H9 (cell line): ENCODE measurements around the gene STX8. TPM values are rescaled to one million over a fixed set of nuclear protein-coding genes. Genes with fewer than 3 reads are reported as not detected.

ENCODE experiments used
- DNase-seq: peaks from one replicate; pipeline ENCODE4 v3.0.0-alpha.2; 2017
- H2AFZ ChIP-seq: one replicate; pipeline ENCODE4 v1.6.1; 2013; ENCODE audit warnings: mild to moderate bottlenecking, low read length, control low read depth, moderate library complexity
- H2AK5ac ChIP-seq: 2 replicates; pipeline ENCODE4 v1.6.1; 2013; ENCODE audit warnings: low read length, control low read depth, mixed read lengths; ENCODE audit not compliant: insufficient read length
- H2BK120ac ChIP-seq: one replicate; pipeline ENCODE4 v1.6.1; 2013; ENCODE audit warnings: low read depth, mild to moderate bottlenecking, low read length, control low read depth, inconsistent platforms; ENCODE audit not compliant: poor library complexity, severe bottlenecking
- H2BK12ac ChIP-seq: 2 replicates; pipeline ENCODE4 v1.6.1; 2013; ENCODE audit warnings: low read length, control low read depth, mixed read lengths, low read depth; ENCODE audit not compliant: insufficient read length
- H2BK15ac ChIP-seq: 2 replicates; pipeline ENCODE4 v1.6.1; 2013; ENCODE audit warnings: low read depth, low read length, control low read depth
- H2BK20ac ChIP-seq: one replicate; pipeline ENCODE4 v1.6.1; 2013; ENCODE audit warnings: low read depth, mild to moderate bottlenecking, low read length, control low read depth, inconsistent platforms; ENCODE audit not compliant: poor library complexity, severe bottlenecking
- H2BK5ac ChIP-seq: 2 replicates; pipeline ENCODE4 v1.6.1; 2013; ENCODE audit warnings: low read length, control low read depth, mixed read lengths; ENCODE audit not compliant: insufficient read length
- H3K14ac ChIP-seq: 2 replicates; pipeline ENCODE4 v1.6.1; 2013; ENCODE audit warnings: low read length, control low read depth; ENCODE audit not compliant: insufficient read depth
- H3K18ac ChIP-seq: 2 replicates; pipeline ENCODE4 v1.6.1; 2013; ENCODE audit warnings: low read depth, mild to moderate bottlenecking, mixed read lengths, low read length, control low read depth; ENCODE audit not compliant: insufficient read length
- H3K23ac ChIP-seq: 2 replicates; pipeline ENCODE4 v1.6.1; 2013; ENCODE audit warnings: low read length, control low read depth, mixed read lengths, low read depth; ENCODE audit not compliant: insufficient read length
- H3K23me2 ChIP-seq: 2 replicates; pipeline ENCODE4 v1.6.1; 2013; ENCODE audit warnings: low read depth, mild to moderate bottlenecking, mixed read lengths, low read length, control low read depth; ENCODE audit not compliant: insufficient read length, poor library complexity, severe bottlenecking
- H3K27ac ChIP-seq: 2 replicates; pipeline ENCODE4 v1.5.1; 2013; ENCODE audit warnings: low read length, control low read depth, mixed read lengths, low read depth; ENCODE audit not compliant: insufficient read length
- H3K27me3 ChIP-seq: 2 replicates; pipeline ENCODE4 v1.6.1; 2013; ENCODE audit warnings: low read length, control low read depth, inconsistent platforms; ENCODE audit not compliant: insufficient read depth
- H3K4ac ChIP-seq: 2 replicates; pipeline ENCODE4 v1.6.1; 2013; ENCODE audit warnings: low read depth, mild to moderate bottlenecking, control low read depth, inconsistent platforms, low read length, moderate library complexity
- H3K4me1 ChIP-seq: 2 replicates; pipeline ENCODE4 v1.6.1; 2013; ENCODE audit warnings: low read length, control low read depth, inconsistent platforms; ENCODE audit not compliant: insufficient read depth
- H3K4me2 ChIP-seq: 2 replicates; pipeline ENCODE4 v1.6.1; 2013; ENCODE audit warnings: low read length, control low read depth, mixed read lengths; ENCODE audit not compliant: insufficient read length, insufficient read depth
- H3K56ac ChIP-seq: 2 replicates; pipeline ENCODE4 v1.6.1; 2013; ENCODE audit warnings: low read depth, mild to moderate bottlenecking, mixed read lengths, low read length, control low read depth; ENCODE audit not compliant: insufficient read length
- H3K79me1 ChIP-seq: 2 replicates; pipeline ENCODE4 v1.6.1; 2013; ENCODE audit warnings: low read depth, mild to moderate bottlenecking, moderate library complexity, low read length, control low read depth, inconsistent platforms; ENCODE audit not compliant: insufficient read depth, poor library complexity, severe bottlenecking
- H3K79me2 ChIP-seq: 2 replicates; pipeline ENCODE4 v1.6.1; 2013; ENCODE audit warnings: low read length, control low read depth, inconsistent platforms; ENCODE audit not compliant: insufficient read depth
- H3K9ac ChIP-seq: 2 replicates; pipeline ENCODE4 v1.6.1; 2013; ENCODE audit warnings: low read length, control low read depth, mixed read lengths; ENCODE audit not compliant: insufficient read length; ENCODE audit errors: extremely low read depth
- H3K9me3 ChIP-seq: one replicate; pipeline ENCODE4 v1.6.1; 2013; ENCODE audit warnings: low read depth, low read length, inconsistent platforms; ENCODE audit not compliant: control insufficient read depth
- H3T11ph ChIP-seq: one replicate; pipeline ENCODE4 v1.6.1; 2013; ENCODE audit warnings: mild to moderate bottlenecking, low read length, control low read depth, inconsistent platforms
- H4K20me1 ChIP-seq: one replicate; pipeline ENCODE4 v1.6.1; 2013; ENCODE audit not compliant: control insufficient read depth, insufficient read length, insufficient read depth
- H4K5ac ChIP-seq: 2 replicates; pipeline ENCODE4 v1.6.1; 2013; ENCODE audit warnings: low read depth, mild to moderate bottlenecking, mixed read lengths, low read length, control low read depth; ENCODE audit not compliant: insufficient read length
- H4K8ac ChIP-seq: replicated peaks from 2 replicates; pipeline ENCODE4 v1.6.1; 2013; ENCODE audit warnings: low read length, control low read depth, mixed read lengths, low read depth; ENCODE audit not compliant: insufficient read length
- H4K91ac ChIP-seq: 2 replicates; pipeline ENCODE4 v1.6.1; 2013; ENCODE audit warnings: low read depth, mild to moderate bottlenecking, moderate library complexity, mixed read lengths, low read length, control low read depth; ENCODE audit not compliant: insufficient read length
- H3K27ac Mint-ChIP-seq, 3 experiments: 2 replicates in 2 of 3; 3 replicates in 1 of 3; pipeline ENCODE4 v1.8.0; 2020 to 2021; ENCODE audit warnings: mixed read lengths in 3 of 3, mild to moderate bottlenecking in 1 of 3, moderate library complexity in 1 of 3
- H3K27me3 Mint-ChIP-seq: 2 replicates; pipeline ENCODE4 v1.8.0; 2021; ENCODE audit warnings: low read depth, mild to moderate bottlenecking, moderate library complexity, mixed read lengths
- H3K36me3 Mint-ChIP-seq, 3 experiments: 2 replicates in 2 of 3; 3 replicates in 1 of 3; pipeline ENCODE4 v1.8.0; 2020 to 2021; ENCODE audit warnings: low read depth in 3 of 3, mixed read lengths in 3 of 3; ENCODE audit not compliant: insufficient read depth in 1 of 3
- H3K4me1 Mint-ChIP-seq, 2 experiments: 2 replicates each; pipeline ENCODE4 v1.8.0; 2020; ENCODE audit warnings: mixed read lengths in 2 of 2
- H3K4me3 Mint-ChIP-seq, 2 experiments: 2 replicates in 1 of 2; 3 replicates in 1 of 2; pipeline ENCODE4 v1.8.0; 2020 to 2021; ENCODE audit warnings: mild to moderate bottlenecking in 2 of 2, mixed read lengths in 2 of 2, moderate library complexity in 1 of 2
- H3K9me3 Mint-ChIP-seq, 2 experiments: 2 replicates in 1 of 2; 3 replicates in 1 of 2; pipeline ENCODE4 v1.8.0; 2020; ENCODE audit warnings: mild to moderate bottlenecking in 2 of 2, mixed read lengths in 2 of 2, moderate library complexity in 1 of 2
- WGBS: extraction: QIAGEN DNeasy Blood & Tissue Kit; methylation state at CpG from one replicate; pipeline ENCODE4 v1.1.7; 2013; ENCODE audit warnings: missing lambda C conversion rate, low lambda C conversion rate, mixed read lengths; ENCODE audit not compliant: insufficient read length; ENCODE audit errors: extremely low coverage; 5-methylcytosine and 5-hydroxymethylcytosine counted together
- total RNA-seq: library from RNA; stranded (reverse); gene quantifications from 2 replicates; pipeline ENCODE4 v1.2.1, GENCODE V29; 2021
- TF ChIP-seq, protein P1 (sequence below): fragments of 200-600 bp; sonication (generic); conservative IDR thresholded peaks from 3 replicates; pipeline ENCODE4 v1.8.0; 2021; ENCODE audit warnings: antibody characterized with exemption, mild to moderate bottlenecking

Gene STX8
- total RNA-seq, 1 experiment from 2014 or later: 55.1 TPM

DNA sequence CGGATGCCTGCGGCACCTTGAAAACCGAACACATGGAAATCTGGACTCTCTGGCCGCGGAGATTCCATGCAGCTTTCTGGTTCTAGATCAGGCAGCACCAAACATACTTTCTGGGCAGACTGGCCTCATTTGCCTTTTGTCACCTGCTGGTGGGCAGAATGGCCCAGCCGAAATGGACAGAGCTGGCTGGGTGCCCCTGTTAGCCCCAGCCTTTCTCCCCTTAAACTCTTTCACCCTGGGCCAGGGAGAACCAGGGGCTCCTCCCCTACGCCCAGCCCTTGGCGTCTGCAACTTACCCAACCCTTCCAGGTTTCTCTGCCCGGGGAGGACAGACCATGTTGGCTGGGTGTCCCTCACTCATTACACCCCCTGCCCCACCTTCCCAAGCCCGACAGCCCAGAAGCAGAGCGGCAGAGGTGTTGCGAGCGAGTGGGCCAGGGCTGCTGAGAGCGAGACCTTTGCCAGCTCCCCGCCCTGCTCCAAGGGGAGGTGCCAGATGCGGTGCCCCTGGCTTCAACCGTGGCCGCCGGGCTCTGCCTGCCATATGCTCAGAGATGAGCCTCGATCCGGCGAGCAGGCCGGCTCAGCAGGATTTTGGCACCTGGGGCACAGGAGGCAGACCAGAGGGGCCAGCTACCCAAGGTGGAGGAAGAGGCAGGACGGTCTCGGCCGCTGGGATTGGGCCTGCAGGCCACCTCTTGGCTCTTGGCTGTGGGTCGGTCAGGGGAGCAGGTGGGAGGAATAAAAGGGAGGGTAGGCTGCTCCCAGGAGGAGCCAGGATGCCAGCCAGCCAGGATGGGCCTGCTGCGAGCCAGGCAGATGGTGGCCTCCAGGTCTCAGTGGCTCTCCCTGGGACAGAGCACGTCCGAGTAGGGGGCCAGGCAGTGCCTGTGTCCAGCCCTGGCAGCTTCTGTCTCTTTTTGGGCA lies 363.0 kb downstream of the STX8 start:
- no CpG with 5 or more reads among the region's 30 CpGs for WGBS
- TF ChIP-seq, protein P1, sequence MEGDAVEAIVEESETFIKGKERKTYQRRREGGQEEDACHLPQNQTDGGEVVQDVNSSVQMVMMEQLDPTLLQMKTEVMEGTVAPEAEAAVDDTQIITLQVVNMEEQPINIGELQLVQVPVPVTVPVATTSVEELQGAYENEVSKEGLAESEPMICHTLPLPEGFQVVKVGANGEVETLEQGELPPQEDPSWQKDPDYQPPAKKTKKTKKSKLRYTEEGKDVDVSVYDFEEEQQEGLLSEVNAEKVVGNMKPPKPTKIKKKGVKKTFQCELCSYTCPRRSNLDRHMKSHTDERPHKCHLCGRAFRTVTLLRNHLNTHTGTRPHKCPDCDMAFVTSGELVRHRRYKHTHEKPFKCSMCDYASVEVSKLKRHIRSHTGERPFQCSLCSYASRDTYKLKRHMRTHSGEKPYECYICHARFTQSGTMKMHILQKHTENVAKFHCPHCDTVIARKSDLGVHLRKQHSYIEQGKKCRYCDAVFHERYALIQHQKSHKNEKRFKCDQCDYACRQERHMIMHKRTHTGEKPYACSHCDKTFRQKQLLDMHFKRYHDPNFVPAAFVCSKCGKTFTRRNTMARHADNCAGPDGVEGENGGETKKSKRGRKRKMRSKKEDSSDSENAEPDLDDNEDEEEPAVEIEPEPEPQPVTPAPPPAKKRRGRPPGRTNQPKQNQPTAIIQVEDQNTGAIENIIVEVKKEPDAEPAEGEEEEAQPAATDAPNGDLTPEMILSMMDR: no peak

More for the DNA sequence above, 363.0 kb downstream of the STX8 start:
- H3K36me3 Mint-ChIP-seq: peaks cover 1 to 16% (median 14%) of the 10 kb centered on the region in 3 experiments; a peak in 6 of 7 replicates
- Histone ChIP-seq H3K56ac (no peak overlapping the region), H3K4me1 (no peaks in the 10 kb centered on the region), H2AK5ac (no peak overlapping the region), H3K23ac (no peak overlapping the region), H2AFZ (no peak overlapping the region), H2BK20ac (no peak overlapping the region), H2BK5ac (no peak overlapping the region), H3K9me3 (no peaks in the 10 kb centered on the region), H3T11ph (no peak overlapping the region), H3K4ac (no peak overlapping the region), H3K9ac (no peak overlapping the region), H3K79me1 (no peaks in the 10 kb centered on the region), H2BK12ac (no peak overlapping the region), H4K5ac (no peak overlapping the region), H4K91ac (no peak overlapping the region), H3K27ac (no peak overlapping the region), H3K27me3 (no peaks in the 10 kb centered on the region), H3K14ac (peak overlapping the region; percentile 28; the same call in 1 of the 2 replicates), H3K4me2 (no peak overlapping the region), H4K20me1 (no peaks in the 10 kb centered on the region), H3K79me2 (no peaks in the 10 kb centered on the region), H3K23me2 (no peaks in the 10 kb centered on the region), H2BK120ac (no peak overlapping the region), H4K8ac (no peak overlapping the region), H2BK15ac (no peak overlapping the region), H3K18ac (no peak overlapping the region)
- peaks cover 8 to 12% of the 10 kb centered on the region in 2 experiments for H3K4me1 Mint-ChIP-seq
- H3K9me3 Mint-ChIP-seq: peaks cover 15 to 17% of the 10 kb centered on the region in 2 experiments
- no peak overlapping the region for H3K4me3 Mint-ChIP-seq
- no peak overlapping the region for H3K27ac Mint-ChIP-seq
- DNase-seq: peak; percentile 31
- peaks cover 7% of the 10 kb centered on the region for H3K27me3 Mint-ChIP-seq
